GM23248 (cell line): Measurements from ENCODE around the gene ERG.

Source experiments
- EZH2 ChIP-seq: fragments of 200-600 bp; sonication (generic); IDR thresholded peaks from 2 replicates; pipeline ENCODE4 v1.6.1; 2018; ENCODE audit warnings: antibody characterized with exemption, mild to moderate bottlenecking; ENCODE audit not compliant: insufficient read depth, poor library complexity, severe bottlenecking
- EZH2phosphoT487 ChIP-seq: fragments of 200-600 bp; sonication (generic); IDR thresholded peaks from 2 replicates; pipeline ENCODE4 v1.6.1; 2018; ENCODE audit warnings: antibody characterized with exemption, moderate library complexity, mild to moderate bottlenecking, low read depth; ENCODE audit not compliant: insufficient read depth

GRCh38 chr21:38365521-38365920 is 132.8 kb downstream of the ERG start:
- TF ChIP-seq EZH2phosphoT487 (no peak), EZH2 (no peak)
